Left renal cortex interstitium (tissue), 4 donors: ENCODE data around the gene THOP1. TPM values are rescaled to one million over a fixed set of nuclear protein-coding genes. Genes with fewer than 3 reads are reported as not detected.
A peak's percentile ranks its signal among the peaks of the same experiment; 100 is the strongest.

Experiments
- DNase-seq, 4 donors: peaks; one replicate each; pipeline ENCODE4 v3.0.0-alpha.2; 2013; ENCODE audit warnings: low read depth in 4 of 4, low spot score in 2 of 4, missing footprints in 1 of 4
- polyA plus RNA-seq, 4 donors: library from polyadenylated mRNA; unstranded; fragments of 120-200 nt; gene quantifications; one replicate each; pipeline ENCODE4 v1.2.1, GENCODE V29; 2013; ENCODE audit not compliant: insufficient read length in 4 of 4

Gene THOP1
- polyA plus RNA-seq, 4 donors: 39.5 to 66.8 (median 53.9) TPM

DNA sequence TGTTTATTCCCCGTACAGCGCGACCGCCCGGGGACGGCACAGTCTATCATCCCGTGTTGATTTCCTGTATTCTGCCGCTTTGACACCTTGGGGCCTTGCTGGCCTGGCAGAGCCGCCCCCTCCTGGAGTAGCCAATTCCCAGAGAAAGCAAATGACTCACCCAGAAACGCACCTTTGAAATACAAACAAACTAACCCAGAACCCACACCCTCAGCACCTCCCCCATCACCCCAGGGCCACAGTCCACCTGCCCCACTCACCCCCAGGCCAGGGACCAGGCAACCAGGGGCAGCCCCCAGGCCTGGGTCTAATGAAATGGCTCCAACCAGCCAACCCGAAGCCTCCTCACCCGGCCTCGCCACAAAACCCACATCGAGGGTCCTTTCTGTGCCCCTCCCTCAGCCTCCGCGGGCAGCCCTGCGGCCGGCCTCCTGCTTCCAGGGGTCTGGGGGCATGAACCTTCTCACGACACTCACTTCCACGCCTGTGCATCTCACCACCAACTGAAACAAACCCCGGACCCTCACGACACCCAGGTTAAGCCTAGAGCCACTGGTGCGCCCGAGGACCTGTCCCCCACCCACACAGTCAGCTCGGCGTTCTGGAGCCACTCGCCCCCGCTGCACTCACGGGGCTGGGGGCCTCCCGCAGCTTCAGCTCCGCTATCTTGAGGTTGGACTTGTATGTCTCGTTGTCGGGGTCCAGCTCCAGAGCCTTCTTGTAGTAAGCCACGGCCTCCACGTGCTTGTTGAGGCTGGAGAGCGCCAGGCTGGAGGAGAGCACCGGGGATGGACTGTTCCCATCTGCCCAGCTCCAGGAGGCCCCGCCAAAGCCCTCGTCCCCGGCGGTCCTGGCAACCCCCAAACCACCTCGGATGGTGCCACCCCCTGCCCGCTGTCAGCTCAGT, 23.2 kb upstream of the THOP1 start:
- no peak for DNase-seq

DNA sequence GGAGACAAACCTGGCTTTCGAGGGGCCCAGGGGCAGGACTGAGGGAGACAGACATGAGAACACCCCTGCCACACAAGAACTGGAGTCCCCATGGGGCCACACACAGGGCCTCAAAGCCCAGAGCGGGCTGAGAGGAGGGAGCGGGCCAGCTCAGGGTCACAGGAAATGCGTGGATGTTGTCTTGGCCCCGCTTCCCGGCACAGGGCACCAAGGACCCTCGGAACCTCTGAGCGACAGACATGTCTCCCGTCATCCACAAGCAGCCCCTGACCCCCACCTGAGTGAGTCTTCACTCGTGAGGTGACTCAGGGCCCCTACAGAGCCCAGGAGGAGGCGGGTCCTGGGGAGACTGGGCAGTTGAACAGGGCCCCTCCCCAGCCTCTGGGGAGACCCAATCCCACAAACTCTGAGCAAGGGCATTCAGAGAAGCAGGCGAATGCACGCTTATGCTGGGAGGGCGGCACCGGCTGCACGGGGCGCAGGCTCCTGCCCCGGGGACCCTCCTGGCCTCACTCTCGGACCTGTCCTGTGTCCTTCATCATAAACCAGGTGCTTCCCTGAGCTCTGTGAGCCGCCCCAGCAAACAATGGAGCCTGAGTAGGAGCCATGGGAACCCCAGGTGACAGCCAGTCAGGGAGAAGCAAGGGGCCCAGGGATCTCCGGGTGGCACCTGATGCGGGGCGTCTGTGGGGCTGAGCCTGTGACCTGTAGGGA, 22.4 kb upstream of the THOP1 start:
- DNase-seq: no peak

GRCh38 chr19:2763687-2764086, 21.6 kb upstream of the THOP1 start:
- DNase-seq: no peak

GRCh38 chr19:2764945-2765344, 20.4 kb upstream of the THOP1 start:
- no peak for DNase-seq

DNA sequence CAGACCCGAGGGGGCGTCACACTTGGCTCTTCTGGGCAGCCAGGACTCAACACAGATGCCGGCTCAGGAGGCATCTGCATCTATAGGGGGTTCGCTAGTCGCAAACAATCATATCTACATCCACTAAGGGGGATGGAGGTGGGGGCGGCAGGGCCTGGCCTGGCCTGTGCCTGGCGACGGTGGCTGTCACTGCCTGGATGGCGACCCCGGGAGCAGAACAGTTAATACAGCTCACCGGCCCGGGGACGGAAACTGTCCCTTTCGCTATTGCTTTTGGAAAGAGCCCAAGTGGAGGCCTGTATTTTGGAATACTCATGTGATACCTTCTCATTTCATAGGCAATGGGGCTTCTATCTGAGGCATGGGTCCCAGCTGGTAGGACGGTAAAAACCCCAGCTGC, 19.9 kb upstream of the THOP1 start:
- DNase-seq: no peak

DNA sequence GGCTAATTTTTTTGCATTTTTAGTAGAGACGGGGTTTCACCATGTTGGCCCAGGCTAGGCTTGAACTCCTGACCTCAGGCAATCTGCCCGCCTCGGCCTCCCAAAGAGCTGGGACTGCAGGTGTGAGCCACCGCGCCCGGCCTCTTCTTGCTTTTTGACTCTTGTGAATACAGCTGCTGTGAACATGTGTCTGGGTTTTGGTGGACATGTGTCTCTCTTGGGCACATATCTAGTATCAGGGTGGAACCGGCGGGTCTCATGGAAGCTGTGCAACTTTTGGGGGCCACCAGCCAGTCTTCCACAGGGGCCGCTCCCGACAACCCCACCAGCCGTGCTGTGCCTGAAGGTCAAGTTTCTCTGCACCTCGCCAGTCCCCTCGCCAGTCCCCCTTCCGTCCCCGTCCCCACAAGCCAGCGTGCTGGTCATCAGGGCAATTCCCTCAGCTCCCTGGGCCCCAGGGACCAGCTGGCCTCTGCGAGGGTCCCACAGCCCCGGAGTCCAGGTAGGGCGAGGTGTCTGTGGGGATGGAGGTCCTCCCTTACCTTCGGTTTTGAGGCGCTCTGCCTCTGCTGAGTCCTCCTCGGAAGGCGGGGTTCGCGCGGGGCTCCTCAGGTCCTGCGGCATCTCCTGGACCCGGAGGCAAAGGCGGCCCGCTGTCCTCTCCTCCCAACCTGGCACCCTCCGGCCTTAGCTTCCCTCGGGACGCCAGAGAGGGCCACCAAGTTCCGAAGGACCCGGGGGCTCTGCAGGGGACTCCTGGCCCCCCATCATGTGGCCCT, 18.5 kb upstream of the THOP1 start:
- no peak for DNase-seq

DNA sequence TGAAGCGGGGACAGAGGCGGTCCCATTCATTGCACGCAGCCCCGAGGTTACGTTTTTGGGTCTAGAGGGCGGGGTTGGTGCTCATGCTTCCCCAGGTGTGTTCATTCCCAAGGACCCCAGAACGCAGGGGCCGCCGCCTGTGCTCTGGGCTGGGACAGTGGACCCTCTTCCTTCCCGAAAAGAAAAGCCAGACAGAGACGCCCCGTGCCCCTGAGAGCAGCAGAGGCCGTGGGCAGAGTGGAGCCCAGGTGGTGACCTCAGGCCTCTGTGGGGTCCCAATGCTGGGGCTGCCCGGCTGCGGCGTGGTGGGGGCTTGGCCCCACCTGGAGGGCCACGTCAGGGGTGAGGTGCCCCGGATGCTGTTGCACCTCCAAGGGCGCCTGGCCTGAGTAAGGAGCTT, 17.6 kb upstream of the THOP1 start:
- DNase-seq: no peak

GRCh38 chr19:2768365-2769132, 16.8 kb upstream of the THOP1 start:
- no peak for DNase-seq

DNA sequence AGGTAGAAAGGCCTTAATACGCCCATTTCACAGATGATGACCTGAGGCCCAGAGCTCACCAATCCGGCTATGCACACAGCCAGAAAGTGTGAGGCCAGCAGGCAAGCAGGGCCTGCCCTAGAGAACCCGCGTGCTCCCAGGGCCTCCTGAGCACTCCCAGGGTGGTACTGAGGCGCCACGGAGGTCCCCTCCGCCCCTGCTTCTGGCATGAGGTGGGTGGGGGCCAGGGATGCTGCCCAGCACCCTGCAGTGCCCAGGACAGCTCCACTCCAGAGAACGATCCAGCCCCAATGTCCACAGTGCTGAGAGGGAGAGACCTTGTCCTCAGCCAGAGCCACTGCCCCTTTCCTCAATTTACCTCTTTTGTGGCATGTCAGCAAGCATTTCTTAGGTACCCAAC, 16.1 kb upstream of the THOP1 start:
- no peak for DNase-seq

DNA sequence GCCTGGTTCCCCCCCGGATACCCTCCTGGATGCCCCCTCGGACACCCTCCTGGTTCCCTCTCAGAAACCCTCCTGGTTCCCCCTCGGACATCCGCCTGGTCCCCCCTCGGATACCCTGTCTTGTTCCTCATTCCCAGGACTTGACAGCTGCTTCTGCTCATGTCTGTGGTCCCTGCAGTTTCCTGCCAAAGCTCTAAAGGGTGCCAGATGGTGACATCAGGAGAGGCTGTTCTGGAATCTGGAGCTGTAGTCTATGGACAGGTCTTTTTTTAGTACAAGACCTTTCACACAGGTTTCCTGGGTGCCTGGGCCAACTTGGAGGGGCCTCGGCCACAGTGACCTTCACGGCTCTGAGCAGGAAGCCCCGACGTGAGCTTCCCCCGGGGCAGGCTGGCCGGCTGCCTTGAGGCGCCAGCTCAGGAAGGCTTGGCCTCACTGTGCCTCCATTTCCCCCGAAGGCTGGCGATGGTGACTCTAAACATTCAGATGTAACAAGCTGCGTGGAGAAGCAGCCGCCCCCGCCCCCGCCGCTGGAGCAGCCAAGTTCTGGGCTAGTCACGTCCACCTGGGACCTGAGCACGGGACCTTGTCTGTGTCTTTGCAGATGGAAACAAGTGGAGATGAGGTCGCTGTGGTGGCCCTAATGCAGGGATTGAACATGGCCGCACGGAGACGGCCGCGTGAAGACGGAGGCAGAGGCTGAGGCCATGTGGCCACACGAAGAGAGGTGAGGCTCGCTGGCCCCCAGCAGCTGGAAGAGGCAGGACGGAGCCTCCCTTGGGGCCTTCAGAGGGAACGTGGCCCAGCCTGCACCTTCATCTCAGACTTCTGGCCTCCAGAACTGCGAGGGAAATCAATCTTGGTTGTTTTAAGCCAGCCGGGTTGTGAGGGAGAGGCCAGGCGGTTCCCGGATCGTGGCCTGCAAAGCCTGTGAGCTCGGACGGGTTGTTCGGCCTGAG, 15.0 kb upstream of the THOP1 start:
- DNase-seq: peak in 1 of 4 donors; percentile 60

- DNase-seq: no peak
Measured at GRCh38 chr19:2771786-2772674, 13.3 kb upstream of the THOP1 start.

- DNase-seq: no peak
Measured at GRCh38 chr19:2774083-2774679, 11.1 kb upstream of the THOP1 start.

DNA sequence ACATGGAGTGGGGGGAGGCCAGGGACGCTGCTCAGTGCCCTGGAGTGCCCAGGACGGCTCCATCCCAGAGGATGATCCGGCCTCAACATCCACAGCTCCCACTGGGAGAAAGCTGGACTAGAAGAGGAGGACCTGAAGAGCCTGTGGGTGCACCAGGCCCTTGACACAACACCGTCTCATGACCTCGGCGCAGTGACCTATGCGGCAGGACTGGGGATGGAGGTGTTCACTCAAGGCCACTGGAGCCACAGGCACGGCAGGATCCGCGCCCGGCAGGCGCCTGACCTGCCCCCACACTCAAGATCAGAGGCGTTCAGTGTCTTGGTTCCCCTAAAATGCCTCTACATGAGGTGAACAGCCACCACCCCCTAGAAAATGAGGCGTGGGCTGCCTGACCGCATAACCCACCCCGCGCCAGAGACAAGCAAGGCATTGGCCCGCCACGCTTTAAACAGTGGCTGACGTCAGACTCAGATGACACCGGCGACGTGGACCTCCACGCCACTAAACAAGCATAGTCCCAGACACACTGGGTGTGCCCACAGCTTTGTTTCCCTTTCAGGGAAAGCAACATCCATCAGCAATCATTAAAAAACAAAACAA, 10.2 kb upstream of the THOP1 start:
- no peak for DNase-seq

GRCh38 chr19:2775556-2776430, 9.5 kb upstream of the THOP1 start:
- DNase-seq: no peak

- DNase-seq: no peak
Measured at GRCh38 chr19:2777952-2778683, 7.2 kb upstream of the THOP1 start.
